NCI-H187 (cell line): ENCODE data around the gene HOXA1.

ENCODE experiments used
- DNase-seq, 2 experiments: peaks; one replicate each; lab custom pipeline; 2025; lab: John Stamatoyannopoulos, UW

HOXA1 gene

DNA sequence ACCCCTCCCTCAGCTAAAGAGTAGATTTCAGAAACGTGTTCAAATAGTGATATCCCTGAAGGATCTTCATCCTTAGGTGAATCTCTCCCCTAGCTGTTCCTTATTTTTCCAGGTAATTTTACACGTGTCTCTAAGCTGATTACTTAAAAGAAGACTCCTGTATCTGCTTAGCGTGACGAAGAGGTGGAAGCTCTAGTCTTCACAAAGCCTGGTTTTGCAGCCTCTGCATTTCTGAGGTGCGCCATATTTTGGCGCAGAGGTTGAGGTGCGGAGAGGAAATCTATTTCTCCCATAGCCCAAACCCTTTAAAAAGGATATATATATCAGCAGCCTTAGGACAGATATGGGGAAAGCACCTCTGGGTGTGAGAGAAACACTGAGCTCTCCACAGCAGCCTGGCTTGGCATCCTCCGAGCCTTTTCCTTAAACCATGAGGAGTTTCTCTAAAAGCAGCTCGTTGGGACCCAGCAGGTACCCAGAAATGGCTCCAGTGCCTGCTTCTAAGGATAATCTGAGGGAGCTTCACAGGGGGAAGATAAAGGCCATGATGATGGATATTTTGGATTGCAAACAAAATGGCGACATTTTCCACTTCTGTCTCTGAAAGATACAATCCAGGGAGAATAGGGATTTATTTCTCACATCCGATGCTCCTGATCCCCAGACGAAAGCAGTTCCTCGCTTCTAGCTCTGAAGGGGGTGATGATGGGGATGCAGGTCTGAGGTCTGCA is 9.7 kb upstream of the HOXA1 start:
- no peak for DNase-seq

GRCh38 chr7:27104341-27105058 is 8.7 kb upstream of the HOXA1 start:
- no peak for DNase-seq

- no peak for DNase-seq
Observed at GRCh38 chr7:27103489-27104226, 7.9 kb upstream of the HOXA1 start.

- DNase-seq = no peak
Observed at GRCh38 chr7:27102581-27103442, 7.0 kb upstream of the HOXA1 start, which contains the start of gene HOXA2. HOXA2 (minus strand) TSS chr7:27102683; CDS start chr7:27102500, 183 bp downstream.

DNA sequence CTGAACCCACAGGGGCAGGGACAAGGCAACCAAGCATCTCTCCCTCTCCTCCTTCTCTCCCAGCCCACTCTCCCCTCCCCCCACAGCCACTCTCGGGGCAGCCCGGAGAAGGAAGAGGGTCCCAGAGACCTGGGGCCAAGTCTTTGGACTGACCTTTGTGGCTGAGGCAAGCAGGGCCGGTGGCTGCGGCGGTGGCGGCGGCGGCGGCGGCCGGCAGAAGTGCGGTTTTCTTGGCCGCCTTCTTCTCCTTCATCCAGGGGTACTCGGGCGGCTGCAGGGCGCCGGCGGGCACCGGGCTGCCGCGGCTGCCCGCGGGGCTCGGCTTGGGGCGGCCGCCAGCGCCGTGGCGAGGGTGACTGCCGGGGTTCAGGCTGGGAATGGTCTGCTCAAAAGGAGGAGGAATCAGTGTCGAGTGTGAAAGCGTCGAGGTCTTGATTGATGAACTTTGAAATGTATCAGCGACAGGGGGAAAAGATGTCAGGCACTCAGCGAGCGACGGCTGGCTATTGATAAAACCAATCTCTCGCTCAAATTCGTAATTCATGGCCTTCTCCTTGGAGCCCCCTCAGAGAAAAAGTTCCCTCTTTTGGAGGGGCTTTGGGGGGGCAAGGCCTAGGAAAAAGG is 6.3 kb upstream of the HOXA1 start:
- no peak for DNase-seq

DNA sequence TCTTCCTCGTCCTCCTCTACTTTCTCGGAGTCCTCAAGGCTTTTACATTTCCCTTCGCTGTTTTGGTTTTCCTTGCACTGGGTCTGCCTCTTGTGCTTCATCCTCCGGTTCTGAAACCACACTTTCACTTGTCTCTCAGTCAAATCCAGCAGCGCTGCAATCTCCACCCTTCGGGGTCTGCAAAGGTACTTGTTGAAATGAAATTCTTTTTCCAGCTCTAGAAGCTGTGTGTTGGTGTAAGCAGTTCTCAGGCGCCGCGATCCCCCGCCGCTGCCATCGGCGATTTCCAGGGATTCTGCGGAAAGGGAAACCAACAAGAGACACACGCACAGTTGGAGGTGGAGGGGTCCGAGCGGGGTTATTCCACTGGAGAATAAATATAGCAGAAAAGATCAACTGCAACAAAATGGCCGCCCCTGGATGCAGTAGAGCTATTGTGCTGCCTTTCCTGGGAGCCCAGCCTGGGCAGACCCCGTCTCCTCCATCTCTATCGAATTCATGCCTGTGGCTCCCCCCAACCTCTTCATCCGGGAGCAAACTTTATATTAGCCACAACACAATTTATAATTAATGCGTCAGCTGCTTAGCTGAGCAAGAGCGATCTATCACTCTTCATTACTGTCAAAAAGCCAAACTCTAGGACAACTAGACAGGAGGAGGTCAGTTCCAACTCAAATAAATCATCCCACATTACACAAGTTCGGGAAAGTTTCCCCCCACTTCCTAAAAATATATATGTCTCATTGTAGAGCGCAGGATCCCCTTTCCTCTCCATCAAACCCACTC is 5.6 kb upstream of the HOXA1 start:
- no peak for DNase-seq

DNA sequence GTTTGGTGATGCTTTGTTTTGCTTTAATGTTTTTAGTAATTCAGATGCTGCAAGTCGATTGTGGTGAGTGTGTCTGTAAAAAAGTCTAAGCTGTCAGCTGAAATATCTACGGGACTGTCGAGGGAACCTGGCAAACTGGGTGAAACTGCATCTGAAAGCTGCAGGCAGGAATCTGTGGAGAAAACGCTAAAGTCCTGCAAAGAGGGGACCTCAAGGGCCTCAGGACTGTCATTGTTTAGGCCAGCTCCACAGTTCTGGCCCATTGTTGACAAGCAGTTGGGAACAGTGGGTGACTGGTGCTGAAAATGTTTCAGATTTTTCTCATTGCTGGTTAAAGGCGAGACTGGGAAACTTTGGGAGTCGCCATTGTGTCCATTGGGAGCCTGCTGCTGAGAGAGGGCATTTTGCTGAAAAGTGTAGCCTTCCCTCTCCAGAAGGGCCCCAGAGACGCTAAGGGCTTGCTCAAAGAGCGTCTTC is 4.9 kb upstream of the HOXA1 start:
- no peak for DNase-seq

DNA sequence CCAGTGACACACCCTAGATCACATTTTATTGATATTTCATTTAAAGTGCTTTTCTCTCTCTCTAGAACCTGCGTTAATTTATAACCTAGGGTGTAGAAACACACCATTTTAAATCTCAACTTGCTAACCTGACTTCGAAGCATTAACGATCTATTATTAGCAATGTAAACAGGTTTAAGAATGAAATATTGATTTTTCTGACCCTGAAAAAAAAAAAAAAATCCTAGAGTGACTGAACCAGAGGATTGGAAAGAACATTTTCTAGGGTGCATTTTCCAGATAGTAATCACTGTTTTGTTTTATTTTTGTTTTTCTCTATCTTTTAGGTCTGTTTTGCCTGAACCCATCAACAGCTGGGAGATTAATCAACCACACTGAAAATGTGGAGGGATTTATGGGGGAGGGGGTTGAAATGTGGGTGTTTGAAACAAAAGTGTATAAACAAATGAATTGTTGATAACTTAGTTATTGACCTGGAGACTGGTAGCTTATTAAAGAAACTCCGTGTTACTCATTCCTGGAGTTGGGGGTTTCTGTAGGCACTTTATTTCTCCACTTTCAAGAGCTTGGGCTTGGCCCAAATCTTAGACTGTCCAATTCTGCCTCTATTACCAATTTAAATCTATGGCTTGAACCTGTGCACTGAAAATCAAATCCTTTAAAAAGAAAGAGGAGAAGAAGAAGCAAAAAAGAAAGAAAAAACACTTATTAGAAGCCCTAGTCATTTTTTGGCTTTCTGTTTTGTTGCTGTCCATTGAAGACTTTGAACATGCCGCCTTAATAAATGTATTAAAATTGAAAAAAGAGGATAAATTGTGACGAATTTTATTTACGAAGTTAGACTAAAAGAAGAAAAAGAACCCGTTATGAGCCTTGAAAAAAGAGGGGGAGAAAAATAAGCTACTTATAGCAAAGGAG is 3.9 kb upstream of the HOXA1 start:
- DNase-seq = no peak

DNA sequence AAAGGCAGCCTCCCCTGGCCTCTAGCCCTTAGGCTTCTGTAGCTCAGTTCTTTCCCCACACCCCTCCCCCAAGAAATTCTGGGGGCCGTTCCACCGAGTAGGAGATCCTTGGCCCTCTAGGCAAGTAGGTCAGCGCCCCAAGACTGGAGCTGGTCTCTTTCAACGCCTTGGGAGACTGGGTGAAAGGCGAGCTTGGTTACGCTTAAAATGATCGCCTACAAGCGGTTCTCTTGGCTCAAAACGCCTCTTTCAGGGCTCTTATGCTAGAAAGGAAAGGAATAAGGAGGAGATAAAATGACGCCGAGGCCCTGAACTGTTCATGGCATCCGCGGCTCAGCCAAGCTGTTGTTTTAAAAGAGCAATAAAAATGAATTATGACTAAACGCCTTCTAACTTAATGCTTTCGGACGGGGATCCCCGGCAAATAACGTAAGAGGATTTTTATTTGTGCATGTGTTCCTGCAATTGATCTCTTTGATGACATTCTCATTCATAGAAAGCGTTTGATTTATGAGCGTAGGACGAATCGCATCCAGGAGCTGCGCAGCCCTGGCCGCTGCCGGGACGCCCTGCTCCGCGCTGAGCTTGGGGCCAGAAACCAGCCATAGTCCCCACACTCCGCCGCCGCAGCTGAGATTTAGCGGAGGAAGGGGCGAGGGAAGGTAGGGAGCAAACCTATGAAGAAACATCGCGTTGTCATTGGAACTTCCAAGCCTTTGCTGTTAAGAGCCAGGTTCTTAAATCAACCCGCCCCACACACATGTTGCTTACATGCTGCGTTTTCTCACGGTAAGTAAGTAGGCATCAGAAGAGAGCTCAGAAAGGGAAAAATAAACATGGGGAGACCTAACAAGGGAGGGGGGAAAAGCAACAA is 3.0 kb upstream of the HOXA1 start:
- DNase-seq = peak in 1 of 2 experiments; percentile 77

- DNase-seq = peak in 1 of 2 experiments; percentile 28
Observed at GRCh38 chr7:27097686-27098577, 2.1 kb upstream of the HOXA1 start.

GRCh38 chr7:27096768-27097514 is 1.1 kb upstream of the HOXA1 start:
- DNase-seq = no peak

- DNase-seq = no peak
Observed at GRCh38 chr7:27095050-27095896, 527 bp downstream of the HOXA1 start.

- DNase-seq = no peak
Observed at GRCh38 chr7:27094304-27095049, 1.3 kb downstream of the HOXA1 start.

GRCh38 chr7:27093184-27093895 is 2.5 kb downstream of the HOXA1 start:
- no peak for DNase-seq
